ENCODE measurements around the gene STX12.

- TF ChIP-seq CTCF (IDR thresholded peaks at IDR 0.05), result no peak
- TF ChIP-seq POLR2A (IDR thresholded peaks at IDR 0.05), result no peak
Measured at GRCh38 chr1:27789540-27790041, 16.6 kb downstream of the STX12 start.
